ENCODE results near the gene COASY.

GRCh38 chr17:42566215-42566882 is 4.4 kb downstream of the COASY start:
- TF ChIP-seq CTCF (IDR thresholded peaks at IDR 0.05; ENCODE audit: insufficient read depth, low read length, poor library complexity, severe bottlenecking): no peak
- TF ChIP-seq EZH2phosphoT487 (conservative IDR thresholded peaks at IDR 0.05; ENCODE audit: low read length): no peak
